ENCODE data around the gene G3BP2.

GRCh38 chr4:75683482-75684155 is 10.4 kb upstream of the G3BP2 start:
- no peak for TF ChIP-seq POLR2A (IDR thresholded peaks at IDR 0.05)
- TF ChIP-seq, protein P1, sequence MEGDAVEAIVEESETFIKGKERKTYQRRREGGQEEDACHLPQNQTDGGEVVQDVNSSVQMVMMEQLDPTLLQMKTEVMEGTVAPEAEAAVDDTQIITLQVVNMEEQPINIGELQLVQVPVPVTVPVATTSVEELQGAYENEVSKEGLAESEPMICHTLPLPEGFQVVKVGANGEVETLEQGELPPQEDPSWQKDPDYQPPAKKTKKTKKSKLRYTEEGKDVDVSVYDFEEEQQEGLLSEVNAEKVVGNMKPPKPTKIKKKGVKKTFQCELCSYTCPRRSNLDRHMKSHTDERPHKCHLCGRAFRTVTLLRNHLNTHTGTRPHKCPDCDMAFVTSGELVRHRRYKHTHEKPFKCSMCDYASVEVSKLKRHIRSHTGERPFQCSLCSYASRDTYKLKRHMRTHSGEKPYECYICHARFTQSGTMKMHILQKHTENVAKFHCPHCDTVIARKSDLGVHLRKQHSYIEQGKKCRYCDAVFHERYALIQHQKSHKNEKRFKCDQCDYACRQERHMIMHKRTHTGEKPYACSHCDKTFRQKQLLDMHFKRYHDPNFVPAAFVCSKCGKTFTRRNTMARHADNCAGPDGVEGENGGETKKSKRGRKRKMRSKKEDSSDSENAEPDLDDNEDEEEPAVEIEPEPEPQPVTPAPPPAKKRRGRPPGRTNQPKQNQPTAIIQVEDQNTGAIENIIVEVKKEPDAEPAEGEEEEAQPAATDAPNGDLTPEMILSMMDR (IDR thresholded peaks at IDR 0.05), result no peak
- TF ChIP-seq EP300 (IDR thresholded peaks at IDR 0.05), result no peak
